Posterior cingulate gyrus (tissue), 11 donors: ENCODE measurements around the gene CAPN2.
A peak's percentile ranks its signal among the peaks of the same experiment; 100 is the strongest.
"Not testable (repeated sequence)": the region's sequence is repeated elsewhere in the genome, so short reads cannot be mapped to it uniquely, and the experiment has no call there.

Experiments
- DNase-seq, 10 donors: peaks; one replicate each; pipeline versions ENCODE4 v3.0.0 to v3.0.0-alpha.2; 2020 to 2021; ENCODE audit warnings: mixed read lengths in 3 of 10
- intact Hi-C: fragments of 100-400 bp; cut with DNase I; formaldehyde crosslinking; loops from one replicate; pipeline ENCODE4 v1.15.1; 2023

CAPN2 gene

DNA sequence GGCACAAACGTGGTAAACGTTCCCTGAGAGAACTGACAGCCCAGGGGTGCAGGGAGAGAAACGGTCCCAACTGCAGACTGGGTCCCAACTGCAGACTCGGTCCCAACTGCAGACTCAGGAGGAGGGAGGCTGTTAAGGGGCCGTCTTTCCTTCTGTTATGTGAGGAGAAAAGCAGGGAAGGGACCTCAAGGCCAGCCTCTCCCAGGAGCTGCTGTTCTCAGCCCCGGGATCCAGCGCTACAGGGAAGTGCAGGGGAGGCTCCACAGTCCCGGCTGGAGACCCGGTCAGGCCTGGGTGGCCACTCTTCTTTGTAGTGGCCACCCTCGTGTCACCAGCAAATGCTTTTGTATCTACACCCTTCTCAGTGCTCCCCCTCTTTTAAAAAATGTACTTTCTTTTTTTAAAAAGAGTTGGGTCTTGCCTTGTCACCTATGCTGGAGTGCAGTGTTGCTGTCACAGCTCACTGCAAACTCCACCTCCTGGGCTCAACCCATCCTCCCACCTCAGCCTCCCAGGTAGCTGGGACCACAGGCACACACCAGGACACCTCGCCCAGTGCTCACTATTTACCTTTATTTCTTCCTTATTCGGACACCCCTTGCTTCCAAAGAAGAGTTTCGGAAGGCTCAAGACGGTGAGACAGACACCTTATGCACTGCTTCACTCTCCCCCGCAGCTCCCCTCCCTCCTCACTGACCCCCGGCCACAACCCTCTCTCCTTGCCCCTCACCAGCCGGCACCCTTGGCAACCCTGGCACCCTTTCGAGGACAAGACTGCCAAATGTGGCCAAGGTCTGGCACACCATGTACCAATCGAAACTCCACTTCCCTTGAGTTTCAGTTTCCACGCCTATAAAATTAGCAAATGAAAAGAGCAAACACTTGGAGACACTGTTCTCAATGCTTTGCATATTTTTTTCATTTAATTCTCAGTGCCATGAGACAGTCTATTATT is 21.8 kb downstream of the CAPN2 start:
- DNase-seq, result peak in 6 of 10 donors; percentile 34 to 87 (median 62)
- intact Hi-C loops, result no loop called here

DNA sequence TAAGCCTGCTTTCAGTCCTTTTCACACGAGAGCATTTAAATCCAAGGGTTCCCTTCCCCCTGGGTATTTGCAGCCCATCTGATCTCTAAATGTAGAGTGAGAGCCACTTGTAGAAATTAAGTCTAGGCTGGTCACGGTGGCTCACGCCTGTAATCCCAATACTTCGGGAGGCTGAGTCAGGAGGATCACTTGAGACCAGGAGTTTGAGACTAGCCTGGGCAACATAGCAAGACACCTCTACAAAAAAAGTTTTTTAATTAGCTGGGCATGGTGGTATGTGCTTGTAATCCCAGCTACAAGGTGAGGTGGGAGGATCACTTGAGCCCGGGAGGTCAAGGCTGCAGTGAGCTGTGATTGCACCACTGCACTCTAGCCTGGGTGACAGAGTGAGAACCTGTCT is 24.3 kb downstream of the CAPN2 start:
- intact Hi-C loops, result not testable (repeated sequence)
- peak in 1 of 10 donors; percentile 20 for DNase-seq

DNA sequence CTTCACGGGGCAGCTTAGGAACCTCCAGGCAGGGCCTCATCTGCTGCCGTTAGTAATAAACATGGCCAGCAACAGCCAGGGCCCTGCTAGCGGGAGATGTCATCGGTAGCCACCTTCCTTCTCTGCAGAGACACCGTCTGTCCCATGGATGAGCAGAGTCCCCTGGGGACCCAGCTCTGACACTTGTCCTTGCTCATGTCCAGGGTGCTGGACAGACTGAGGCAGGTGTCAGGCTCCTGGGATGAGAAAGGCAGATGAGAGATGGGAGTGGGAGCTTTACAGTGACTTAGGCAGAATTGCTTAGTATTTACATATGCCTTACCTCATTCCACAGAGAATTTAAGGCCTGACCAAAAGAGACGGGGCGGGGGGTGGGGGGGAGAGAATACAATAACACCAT is 25.0 kb downstream of the CAPN2 start:
- intact Hi-C loops, result no loop called here
- peak in 1 of 10 donors; percentile 74 for DNase-seq

DNA sequence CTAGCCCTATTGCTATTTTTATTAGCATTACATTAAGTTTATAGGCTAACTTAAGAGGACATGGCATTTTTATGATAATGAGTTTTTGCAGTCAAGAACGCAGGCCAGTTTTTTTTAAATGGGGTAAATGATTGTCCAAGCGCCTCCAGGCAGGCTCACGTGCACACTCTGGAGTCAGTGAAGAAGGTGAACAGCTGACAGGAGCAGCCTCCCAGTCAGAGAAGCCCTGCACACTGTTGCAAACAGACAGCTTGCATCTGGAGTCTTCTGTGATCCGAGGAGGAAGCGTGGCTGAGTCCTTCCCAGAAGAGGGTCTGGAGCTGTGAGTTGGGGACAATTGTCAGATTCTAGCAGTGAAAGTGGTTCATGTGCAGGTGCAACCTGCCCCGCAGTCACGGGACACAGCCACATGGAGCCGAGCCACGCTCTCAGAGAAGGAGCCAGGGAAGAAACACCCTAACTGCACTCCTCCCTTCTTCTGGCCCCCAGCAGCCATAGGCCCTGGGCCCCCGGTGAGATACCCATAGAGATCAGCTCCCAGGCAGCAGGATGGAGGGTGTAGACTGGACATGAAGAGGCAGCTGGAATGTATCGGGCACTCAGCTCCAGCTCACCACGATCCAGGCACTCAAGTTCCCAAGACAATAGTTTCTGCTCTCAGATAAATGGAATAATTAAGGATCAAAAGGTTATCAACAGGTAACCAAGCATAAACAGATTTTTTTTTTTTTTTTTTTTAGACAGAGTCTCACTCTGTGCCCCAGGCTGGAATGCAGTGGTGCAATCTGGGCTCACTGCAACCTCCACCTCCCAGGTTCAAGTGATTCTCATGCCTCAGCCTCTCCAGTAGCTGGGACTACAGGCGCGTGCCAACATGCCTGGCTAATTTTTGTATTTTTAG is 26.4 kb downstream of the CAPN2 start:
- DNase-seq, result peak in 2 of 10 donors; percentile 65 to 67
- intact Hi-C loops, result no loop called here

DNA sequence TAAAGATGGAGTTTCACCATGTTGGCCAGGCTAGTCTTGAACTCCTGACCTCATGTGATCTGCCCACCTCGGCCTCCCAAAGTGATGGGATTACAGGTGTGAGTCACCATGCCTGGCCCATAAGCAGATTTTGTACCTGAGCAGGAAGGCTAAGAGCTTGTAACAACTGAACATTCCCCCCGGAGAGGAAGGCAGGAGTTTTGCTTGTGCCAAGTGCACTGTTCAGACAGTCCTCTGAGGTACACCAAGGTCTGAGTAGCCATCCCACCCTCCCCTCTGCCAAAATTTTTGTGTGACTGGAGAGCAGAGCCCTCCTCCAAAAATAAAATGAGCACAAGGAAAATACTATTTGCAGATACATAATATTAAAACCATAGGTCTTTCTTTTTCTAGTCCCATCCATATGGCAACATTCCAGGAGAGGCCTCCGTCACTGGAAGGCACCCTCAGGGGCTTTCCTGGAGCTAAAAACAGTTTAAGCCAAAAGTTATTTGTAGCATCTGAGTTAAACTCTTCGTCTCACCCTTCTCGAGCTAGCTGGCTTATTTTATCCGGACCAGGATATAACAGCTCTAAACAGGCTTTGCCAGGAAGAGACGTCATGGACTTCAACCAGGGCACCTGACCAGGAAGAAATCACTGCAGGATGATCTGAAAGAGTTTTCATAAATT is 27.2 kb downstream of the CAPN2 start:
- intact Hi-C loops, result no loop called here
- DNase-seq, result peak in 2 of 10 donors; percentile 2 to 18

DNA sequence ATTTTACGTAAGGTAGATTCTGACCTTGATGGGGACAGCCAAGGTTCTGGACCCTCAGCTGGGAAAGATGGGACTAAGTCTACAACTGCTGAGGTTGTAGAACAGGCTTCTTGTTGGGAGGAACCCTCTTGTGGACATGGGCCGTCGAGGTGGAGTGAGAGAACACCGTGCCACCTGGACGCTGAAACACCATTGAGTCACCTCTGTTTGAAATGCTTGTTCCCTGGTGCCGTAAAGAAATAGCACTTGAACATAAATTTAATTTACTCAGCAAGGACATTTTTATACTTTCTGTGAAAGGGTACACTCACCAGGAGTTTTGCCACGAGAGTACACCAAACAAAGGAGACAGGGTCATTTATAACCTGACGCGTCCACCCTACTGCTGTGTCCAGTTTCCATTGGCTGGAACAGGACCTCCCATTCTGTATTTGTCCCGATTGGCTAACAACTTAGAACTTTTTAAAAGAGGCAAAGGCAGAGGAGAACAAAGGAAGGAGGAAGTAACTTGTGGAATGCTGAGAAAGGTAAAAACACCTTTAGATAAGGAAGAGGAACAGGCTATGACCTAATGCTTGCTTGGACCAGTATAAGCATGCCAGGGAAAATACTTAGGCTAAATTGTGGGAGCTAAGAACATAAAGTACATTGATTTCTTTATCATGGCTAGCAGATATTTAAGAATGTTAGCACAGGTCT is 27.8 kb downstream of the CAPN2 start:
- DNase-seq, result peak in 2 of 10 donors; percentile 13 to 22
- intact Hi-C loops, result not testable (repeated sequence)

DNA sequence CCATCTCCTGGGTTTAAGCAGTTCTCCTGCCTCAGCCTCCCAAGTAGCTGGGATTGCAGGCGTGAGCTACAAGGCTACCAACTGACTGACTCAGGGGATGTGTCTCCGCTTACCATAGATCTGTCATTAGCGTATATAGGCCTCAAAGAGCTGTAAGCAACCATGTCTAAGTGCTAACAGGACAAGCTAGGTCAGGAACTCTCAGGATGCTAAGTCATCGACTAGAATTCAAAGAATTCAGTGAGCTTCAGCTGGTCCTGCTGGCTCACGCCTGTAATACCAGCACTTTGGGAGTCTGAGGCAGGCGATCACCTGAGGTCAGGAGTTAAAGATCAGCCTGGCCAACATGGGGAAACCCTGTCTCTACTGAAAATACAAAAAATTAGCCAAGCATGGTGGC is 29.5 kb downstream of the CAPN2 start:
- peak in 2 of 10 donors; percentile 3 to 9 for DNase-seq
- intact Hi-C loops, result no loop called here

DNA sequence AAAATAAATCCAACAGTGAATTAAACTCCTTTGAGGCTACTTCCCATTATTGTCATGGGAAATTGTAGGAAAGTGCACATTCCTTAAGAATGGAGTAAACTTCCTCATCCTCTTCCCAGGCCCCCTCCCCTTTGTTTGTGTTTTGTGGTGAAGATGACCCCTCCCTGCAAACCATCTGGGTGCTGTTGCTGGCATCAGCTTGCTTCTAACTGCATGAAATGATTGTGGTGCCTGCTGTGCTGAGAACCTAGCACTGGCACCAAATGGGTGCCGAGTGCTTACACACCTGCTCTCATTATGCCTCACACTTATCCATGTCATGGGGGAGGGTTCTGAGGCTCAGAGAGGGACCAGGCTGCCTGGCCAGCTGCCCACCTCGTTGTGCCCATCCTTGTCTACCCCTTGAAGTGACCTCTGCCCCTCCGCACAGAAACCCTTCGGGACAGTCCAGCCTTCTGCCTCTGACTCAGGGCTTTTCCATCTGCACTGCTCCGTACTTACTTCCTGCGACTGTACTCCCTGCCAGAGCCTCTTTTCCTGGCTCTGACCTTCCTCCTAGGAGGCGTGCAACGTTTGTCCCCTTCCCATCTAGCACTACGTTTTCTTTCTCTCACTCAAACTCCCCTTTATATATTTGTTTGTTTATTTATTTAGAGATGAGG is 30.6 kb downstream of the CAPN2 start:
- intact Hi-C loops, result no loop called here
- peak in 2 of 10 donors; percentile 8 to 43 for DNase-seq

DNA sequence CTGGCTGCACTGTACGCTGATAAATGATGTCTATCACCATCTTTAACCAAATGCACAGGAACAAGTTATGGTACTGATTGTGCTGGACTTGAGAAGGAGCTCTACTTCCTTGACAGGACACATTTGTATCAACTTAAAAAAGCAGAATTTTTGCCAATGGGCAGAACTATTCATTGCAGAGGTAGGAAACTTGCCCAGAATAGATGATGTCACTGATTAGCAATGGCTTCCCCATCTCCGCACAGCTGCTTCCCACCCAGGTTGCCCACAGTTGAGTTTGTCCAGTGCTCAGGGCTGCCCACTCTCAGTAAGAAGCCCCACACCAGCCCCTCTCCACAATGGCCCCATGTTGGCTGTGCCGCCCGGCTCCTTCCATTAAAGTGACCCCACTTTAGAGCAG is 33.4 kb downstream of the CAPN2 start:
- peak in 3 of 10 donors; percentile 23 to 49 (median 37) for DNase-seq
- intact Hi-C loops, result no loop called here

DNA sequence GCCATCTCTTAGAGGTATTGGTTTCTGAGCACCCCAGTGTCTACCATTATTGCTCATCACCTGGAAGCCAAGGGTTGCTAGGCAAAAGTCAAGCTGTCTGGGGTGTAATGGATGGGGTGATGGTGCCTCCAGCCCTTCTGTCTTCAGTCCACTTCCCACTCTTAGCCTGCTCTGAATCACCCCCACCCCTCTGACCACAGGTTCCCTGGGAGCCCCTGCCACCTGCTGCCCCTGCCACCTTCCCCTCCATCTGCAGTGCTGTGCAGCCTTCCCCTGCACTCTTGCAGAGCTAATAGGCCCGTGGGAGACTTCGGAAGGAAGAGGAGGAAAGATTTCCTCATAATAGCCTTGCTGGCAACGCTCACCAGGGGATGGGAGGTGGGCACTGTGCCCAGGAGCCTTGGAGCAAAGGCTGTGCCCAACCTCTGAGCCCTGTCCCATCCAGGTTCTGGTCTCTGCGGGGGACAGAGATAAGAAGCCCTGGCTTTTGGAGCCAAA is 35.5 kb downstream of the CAPN2 start:
- intact Hi-C loops, result no loop called here
- peak in 2 of 10 donors; percentile 48 to 84 for DNase-seq

DNA sequence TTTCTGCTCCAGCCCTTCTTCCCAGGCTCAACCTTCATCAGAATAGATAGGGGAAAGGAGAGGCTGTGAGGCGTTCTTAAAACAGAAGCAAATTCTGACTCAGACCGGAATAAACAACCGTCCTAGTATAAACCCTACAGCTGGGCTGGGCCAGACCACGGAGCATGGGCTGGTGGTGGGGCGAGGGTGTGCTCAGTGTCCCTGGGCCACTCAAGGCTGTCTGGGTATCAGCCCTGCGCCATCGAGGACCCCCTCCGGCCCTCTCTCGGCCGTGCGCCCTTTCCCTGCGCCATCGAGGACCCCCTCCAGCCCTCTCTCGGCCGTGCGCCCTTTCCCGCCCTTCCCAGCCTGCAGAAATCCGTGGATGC is 36.0 kb downstream of the CAPN2 start:
- peak in 2 of 10 donors; percentile 69 to 79 for DNase-seq
- intact Hi-C loops, result no loop called here

DNA sequence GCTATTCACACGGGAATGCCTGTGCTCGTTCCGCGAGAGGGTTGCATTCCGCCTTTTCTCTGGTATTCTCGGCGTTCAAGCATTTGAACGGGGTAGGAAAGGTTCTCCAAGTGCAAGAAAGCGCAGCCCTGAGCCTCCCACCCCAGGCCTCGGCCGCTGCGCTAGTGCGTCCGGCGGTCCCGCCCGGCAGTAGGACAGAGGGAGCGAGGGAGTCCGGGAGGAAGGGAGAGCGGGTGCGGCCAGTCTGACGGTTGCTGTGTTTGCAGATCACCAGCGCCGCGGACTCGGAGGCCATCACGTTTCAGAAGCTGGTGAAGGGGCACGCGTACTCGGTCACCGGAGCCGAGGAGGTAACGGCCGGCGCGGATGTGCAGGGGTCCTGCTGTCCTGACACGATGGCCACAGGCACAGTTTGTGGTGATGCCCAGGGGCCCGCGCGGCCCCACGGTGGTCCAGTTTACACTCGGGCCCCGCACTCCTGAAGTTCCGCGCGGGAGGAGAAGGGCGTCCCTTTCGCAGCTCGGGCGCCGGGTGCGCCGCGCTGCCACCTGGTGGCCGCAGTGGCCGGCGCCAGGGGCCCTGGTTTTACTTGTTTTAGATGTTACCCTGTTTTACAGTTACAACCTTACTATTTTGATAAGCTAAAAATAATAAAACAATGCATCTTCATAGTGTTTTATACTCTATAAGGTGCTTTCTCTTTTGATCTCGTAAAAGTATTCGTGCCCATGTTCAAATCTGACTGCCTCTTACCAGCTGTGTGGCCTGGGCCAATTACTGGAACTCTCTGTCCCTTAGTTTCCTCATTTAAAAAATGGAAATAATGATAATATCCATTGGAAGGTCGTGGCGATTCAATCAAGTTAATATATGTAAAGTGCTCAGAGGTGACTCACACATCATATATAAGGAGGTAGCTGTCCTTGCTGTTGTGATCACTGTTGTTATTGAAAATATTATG is 36.7 kb downstream of the CAPN2 start:
- intact Hi-C loops, result loop anchor here (1.0 kb wide), 2 partner anchors 37 to 51 kb away; partner anchors contain the start of gene CAPN2
- DNase-seq, result peak; percentile 47 to 95 (median 66)

DNA sequence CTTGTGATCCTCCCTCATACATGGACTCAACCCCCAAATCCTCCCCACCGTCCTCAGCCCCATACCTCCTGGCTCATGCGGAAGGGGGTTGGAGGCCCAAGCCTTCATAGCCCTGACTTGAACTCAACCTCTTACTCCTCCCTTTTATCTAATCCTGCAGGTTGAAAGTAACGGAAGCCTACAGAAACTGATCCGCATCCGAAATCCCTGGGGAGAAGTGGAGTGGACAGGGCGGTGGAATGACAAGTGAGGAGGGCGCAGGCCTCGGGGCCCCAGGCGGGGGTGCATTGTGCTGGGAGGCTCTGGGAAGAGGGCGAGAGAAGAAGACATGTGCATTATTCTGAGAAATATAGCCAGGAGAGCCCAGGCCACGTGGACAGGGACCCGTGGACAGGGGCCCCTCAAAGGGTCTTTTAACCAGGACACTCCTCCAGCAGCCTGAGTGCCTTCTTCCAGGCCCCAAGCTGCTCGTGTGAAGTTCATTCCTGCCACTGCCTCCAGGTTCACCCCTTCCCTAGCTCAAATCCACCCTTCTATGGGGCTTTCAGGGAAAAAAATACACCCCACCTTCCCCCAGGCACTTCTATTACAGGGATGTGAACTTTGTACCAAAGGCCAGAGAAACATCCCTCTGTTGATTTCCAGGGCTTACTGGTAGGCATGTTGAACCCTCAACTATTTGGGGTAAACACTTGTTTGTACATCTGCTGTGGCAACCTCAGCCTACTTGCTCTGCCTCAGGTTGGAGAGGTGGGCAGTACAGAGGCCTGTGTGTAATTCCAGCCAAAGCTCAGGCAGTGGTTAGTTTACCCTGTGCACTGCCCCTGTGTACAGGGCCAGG is 38.6 kb downstream of the CAPN2 start:
- DNase-seq, result peak in 3 of 10 donors; percentile 21 to 43 (median 30)
- intact Hi-C loops, result loop anchor here (10.0 kb wide), 1 partner anchor 94 kb away; the partner anchor contains the start of gene TP53BP2

DNA sequence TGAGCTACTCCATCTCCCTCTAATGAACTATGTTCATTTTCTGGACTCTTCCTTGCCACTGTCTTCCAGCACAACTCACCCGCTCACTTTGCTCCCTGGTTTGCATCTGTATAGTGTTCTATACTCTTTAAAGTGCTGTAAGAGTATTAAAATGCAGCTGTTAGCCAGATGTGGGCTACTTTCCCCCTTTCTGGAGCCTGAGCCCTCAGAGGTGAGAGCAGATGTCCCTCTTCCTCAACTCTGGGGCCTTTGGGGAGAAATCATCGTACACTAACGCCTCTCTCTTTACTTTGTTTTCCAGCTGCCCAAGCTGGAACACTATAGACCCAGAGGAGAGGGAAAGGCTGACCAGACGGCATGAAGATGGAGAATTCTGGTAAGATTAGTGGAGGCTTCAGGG is 39.4 kb downstream of the CAPN2 start:
- DNase-seq, result peak in 1 of 10 donors; percentile 24
- intact Hi-C loops, result loop anchor here (10.0 kb wide), 1 partner anchor 93 kb away; the partner anchor contains the start of gene TP53BP2

DNA sequence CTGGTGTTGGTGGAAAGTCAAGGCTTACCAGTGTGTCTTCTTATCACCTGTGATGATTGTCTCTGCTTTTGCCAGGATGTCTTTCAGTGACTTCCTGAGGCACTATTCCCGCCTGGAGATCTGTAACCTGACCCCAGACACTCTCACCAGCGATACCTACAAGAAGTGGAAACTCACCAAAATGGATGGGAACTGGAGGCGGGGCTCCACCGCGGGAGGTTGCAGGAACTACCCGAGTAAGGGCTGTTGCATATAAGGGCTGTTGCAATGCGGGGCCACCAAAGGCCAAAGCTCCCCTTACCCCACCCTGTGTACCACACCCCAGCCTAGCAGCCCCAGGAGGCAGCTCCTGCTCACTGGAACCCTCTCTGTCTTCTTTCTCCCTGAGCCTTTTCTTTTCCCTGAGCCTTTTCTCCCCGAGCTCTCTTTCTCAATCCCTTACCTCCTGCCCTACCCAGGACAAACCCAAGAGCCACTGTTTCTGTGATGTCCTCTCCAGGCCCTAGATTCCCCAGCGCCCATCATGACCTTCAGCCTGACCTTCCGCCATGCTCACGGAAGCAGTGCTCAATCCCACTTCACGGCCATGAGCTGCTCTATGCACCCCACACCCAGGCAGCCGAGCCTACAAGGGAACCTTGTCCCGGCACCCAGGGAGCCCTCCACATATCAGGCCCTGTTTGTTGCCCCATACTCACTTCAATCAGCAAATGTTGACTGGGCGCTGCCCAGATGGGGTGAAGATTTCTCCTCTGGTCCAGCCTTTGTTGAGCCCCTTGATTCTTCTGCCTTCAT is 40.6 kb downstream of the CAPN2 start:
- intact Hi-C loops, result loop anchor here (10.0 kb wide), 1 partner anchor 92 kb away; the partner anchor contains the start of gene TP53BP2

More for the DNA sequence above, 40.6 kb downstream of the CAPN2 start:
- DNase-seq, result peak in 3 of 10 donors; percentile 23 to 56 (median 44)
